Ovary (tissue), 9 donors: Measurements from ENCODE around the gene DUSP2. TPM values are rescaled to one million over a fixed set of nuclear protein-coding genes. Genes with fewer than 3 reads are reported as not detected.

ENCODE experiments used
- DNase-seq, 5 donors: peaks; one replicate each; pipeline ENCODE4 v3.0.0-alpha.2; 2019 to 2020
- H3K27ac ChIP-seq, 2 donors: fragments of 200-600 bp; one replicate each; pipeline versions ENCODE4 v1.5.1 to v1.8.0; 2019 to 2022
- H3K27me3 ChIP-seq: fragments of 200-600 bp; one replicate; pipeline ENCODE4 v1.8.0; 2022
- H3K36me3 ChIP-seq: fragments of 200-600 bp; sonication (generic); one replicate; pipeline ENCODE4 v1.5.1; 2019
- H3K4me1 ChIP-seq: one replicate; pipeline ENCODE4 v1.8.1; 2013; ENCODE audit warnings: mild to moderate bottlenecking, moderate library complexity; ENCODE audit not compliant: insufficient read depth
- H3K4me3 ChIP-seq: fragments of 200-600 bp; sonication (generic); one replicate; pipeline ENCODE4 v1.5.1; 2017
- H3K9me3 ChIP-seq, 2 donors: fragments of 200-600 bp in 1 of 2; sonication (generic) in 1 of 2; one replicate each; pipeline versions ENCODE4 v1.5.1 to v1.8.1; 2013 to 2019; ENCODE audit warnings: mild to moderate bottlenecking in 1 of 2, moderate library complexity in 1 of 2
- EP300 ChIP-seq: sonication (generic); formaldehyde crosslinking; IDR thresholded peaks from one replicate; pipeline ENCODE4 v1.6.1; 2017; ENCODE audit warnings: antibody characterized with exemption
- POLR2A ChIP-seq: fragments of 450-650 bp; IDR thresholded peaks from one replicate; pipeline ENCODE4 v1.6.1; 2017; ENCODE audit warnings: antibody characterized with exemption, mild to moderate bottlenecking, moderate library complexity
- WGBS, 3 donors: extraction: QIAGEN DNeasy Blood & Tissue Kit in 1 of 3; methylation state at CpG; one replicate each; pipeline versions ENCODE4 v1.1.5 to v1.1.7; 2013 to 2017; 5-methylcytosine and 5-hydroxymethylcytosine counted together
- intact Hi-C, 4 donors: fragments of 100-400 bp; cut with DNase I; formaldehyde crosslinking; loops; one replicate each; pipeline versions ENCODE4 v1.11.0 to v1.15.1; 2022 to 2023
- polyA plus RNA-seq, 2 donors: library from polyadenylated mRNA; stranded (reverse); fragments of 200-250 nt in 1 of 2; fragments of 350-450 nt in 1 of 2; fragmentation: Illumina TruSeq in 1 of 2; extraction: RNeasy Lipid Tissue Mini Kit (QIAGEN cat#74804) in 1 of 2; gene quantifications; one replicate each; pipeline ENCODE4 v1.2.3, GENCODE V29; 2013 to 2014
- total RNA-seq, 7 donors: library from RNA; depleted of rRNA in 2 of 7; stranded (reverse); fragments of >200 nt in 2 of 7; fragmentation: NEBNext Ultra II Directional in 3 of 7; extraction: Animal tissue kit (Norgen Biotek cat#: 25700) in 3 of 7; gene quantifications; one replicate each; pipeline versions ENCODE4 v1.1.0 to v1.2.4, GENCODE V29; 2016 to 2023
- TF ChIP-seq, protein P1 (sequence below), 3 donors: fragments of 450-650 bp in 2 of 3; fragments of 200-600 bp in 1 of 3; IDR thresholded peaks; one replicate each; pipeline versions ENCODE4 v1.5.1 to v1.8.0; 2016 to 2022; ENCODE audit warnings: antibody characterized with exemption in 3 of 3, mild to moderate bottlenecking in 1 of 3
- donor health status: DM: no; HTN: no; CAD: no; lungs with moderate emphysema.
- donor health status: DM: no; HTN: no; CAD: no.
- donor health status: Bipolar disorder and iron deficiency.
- donor health status: DM: yes; HTN: yes; CAD: no.
- donor health status: DM: no; HTN: no; CAD: no.
- donor health status: DM: yes; HTN: yes; CAD: no.

DUSP2 gene
- total and polyA plus RNA-seq, 9 donors, result 0.52 to 111 (median 3.1) TPM

DNA sequence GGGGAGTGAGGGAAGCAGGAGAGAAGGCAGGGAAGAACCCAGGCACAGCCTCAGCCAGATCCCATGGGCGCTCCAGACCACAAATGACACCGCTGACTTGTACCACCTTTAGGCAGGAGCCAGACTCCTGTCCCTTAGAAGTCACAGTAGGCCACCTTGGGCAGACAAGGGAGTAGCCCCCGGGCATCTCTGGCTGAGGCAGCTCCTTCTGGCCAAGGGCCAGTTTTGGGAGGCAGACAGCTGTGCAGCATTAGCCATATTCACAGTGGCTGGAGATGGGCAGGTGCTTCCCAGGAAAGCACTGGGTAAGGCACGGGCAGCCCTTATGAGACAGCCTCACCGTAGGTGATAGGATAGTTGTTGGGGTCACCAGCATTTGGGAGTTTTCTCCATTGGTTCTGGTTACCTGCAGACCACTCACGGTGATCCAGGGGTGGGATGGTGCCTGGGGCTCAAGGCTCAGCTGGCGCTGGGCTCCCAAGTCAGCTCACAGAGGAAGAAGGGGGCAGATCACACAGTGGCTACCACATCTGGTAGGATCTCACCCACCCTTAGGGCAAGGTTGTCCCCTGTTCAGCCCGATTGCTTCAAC lies 9.0 kb downstream of the DUSP2 start:
- WGBS, 3 donors, result 75 to 78% (median 76%) methylated on average over 8 of the region's 8 CpGs
- TF ChIP-seq, protein P1, sequence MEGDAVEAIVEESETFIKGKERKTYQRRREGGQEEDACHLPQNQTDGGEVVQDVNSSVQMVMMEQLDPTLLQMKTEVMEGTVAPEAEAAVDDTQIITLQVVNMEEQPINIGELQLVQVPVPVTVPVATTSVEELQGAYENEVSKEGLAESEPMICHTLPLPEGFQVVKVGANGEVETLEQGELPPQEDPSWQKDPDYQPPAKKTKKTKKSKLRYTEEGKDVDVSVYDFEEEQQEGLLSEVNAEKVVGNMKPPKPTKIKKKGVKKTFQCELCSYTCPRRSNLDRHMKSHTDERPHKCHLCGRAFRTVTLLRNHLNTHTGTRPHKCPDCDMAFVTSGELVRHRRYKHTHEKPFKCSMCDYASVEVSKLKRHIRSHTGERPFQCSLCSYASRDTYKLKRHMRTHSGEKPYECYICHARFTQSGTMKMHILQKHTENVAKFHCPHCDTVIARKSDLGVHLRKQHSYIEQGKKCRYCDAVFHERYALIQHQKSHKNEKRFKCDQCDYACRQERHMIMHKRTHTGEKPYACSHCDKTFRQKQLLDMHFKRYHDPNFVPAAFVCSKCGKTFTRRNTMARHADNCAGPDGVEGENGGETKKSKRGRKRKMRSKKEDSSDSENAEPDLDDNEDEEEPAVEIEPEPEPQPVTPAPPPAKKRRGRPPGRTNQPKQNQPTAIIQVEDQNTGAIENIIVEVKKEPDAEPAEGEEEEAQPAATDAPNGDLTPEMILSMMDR (IDR thresholded peaks at IDR 0.05), result no peak
- no peak for TF ChIP-seq POLR2A
- no peak for TF ChIP-seq EP300
- Histone ChIP-seq H3K4me1 (no peaks in the 10 kb centered on the region), H3K4me3 (no peak overlapping the region), H3K27ac (no peak overlapping the region), H3K9me3 (no peaks in the 10 kb centered on the region), H3K27me3 (no peaks in the 10 kb centered on the region), H3K36me3 (no peaks in the 10 kb centered on the region)
- no peak for DNase-seq
- intact Hi-C loops, result loop anchor here in 3 of 4 donors (5.0 to 10.0 kb wide), 2 partner anchors 369 to 371 kb away; partner anchors contain the start of gene NEURL3 (in 3 of the 3)

DNA sequence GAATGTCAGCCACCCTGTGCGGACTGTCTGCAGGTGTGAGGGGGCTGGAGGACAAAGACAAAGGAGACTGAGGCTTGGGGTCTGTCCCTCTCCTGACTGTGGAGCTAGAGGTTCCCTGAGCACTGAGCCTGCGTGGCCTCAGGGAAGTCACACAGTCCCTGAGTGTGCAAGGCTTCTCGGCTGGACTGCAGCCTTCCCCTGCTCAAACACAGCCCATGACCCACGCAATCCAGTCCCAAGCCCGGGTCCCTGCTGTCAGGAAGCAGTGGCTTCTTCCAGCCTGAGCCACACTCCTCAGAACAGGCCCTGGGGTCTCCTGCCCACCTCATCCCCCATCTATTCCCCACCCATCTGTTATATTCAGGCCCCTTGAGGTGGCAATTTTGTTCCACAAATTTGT lies 9.6 kb downstream of the DUSP2 start:
- WGBS, 3 donors, result 78 to 85% (median 83%) methylated on average over 5 of the region's 5 CpGs
- intact Hi-C loops, result loop anchor here in 3 of 4 donors (5.0 to 10.0 kb wide), 2 partner anchors 369 to 372 kb away; partner anchors contain the start of gene NEURL3 (in 3 of the 3)
- H3K4me3 ChIP-seq, result no peak overlapping the region
- no peaks in the 10 kb centered on the region for H3K27me3 ChIP-seq
- H3K4me1 ChIP-seq, result no peaks in the 10 kb centered on the region
- no peak for DNase-seq
- no peaks in the 10 kb centered on the region for H3K9me3 ChIP-seq
- TF ChIP-seq, protein P1 (IDR thresholded peaks at IDR 0.05), result no peak
- TF ChIP-seq POLR2A (no peak), EP300 (no peak)
- H3K36me3 ChIP-seq, result no peaks in the 10 kb centered on the region
- H3K27ac ChIP-seq, result no peak overlapping the region

DNA sequence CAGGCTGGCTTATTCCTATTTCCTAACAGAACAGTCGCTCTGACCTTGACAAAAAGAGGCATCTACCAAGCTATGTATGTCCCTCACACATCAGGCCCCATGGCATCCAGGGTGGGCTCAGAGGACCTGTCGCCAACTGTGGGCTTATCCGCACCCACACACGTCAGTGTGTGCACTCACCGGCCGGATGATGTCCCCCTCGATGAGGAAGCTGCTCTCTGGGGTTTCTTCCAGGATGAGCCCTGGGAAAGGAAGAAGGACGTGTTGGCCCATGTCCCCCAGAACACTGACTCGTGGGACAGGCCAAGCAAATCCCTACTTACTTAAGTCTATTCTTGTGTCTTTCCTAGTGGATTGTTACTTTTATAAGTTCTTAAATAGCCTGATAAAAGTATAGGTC lies 10.1 kb downstream of the DUSP2 start:
- Histone ChIP-seq H3K27me3 (no peaks in the 10 kb centered on the region), H3K4me1 (no peaks in the 10 kb centered on the region), H3K4me3 (no peak overlapping the region), H3K27ac (no peak overlapping the region), H3K9me3 (no peaks in the 10 kb centered on the region), H3K36me3 (no peaks in the 10 kb centered on the region)
- intact Hi-C loops, result loop anchor here in 3 of 4 donors (5.0 to 10.0 kb wide), 2 partner anchors 370 to 372 kb away; partner anchors contain the start of gene NEURL3 (in 3 of the 3)
- WGBS, 3 donors, result 83 to 84% (median 84%) methylated on average over 9 of the region's 9 CpGs
- TF ChIP-seq POLR2A, result no peak
- TF ChIP-seq EP300, result no peak
- TF ChIP-seq, protein P1 (IDR thresholded peaks at IDR 0.05), result no peak
- no peak for DNase-seq

DNA sequence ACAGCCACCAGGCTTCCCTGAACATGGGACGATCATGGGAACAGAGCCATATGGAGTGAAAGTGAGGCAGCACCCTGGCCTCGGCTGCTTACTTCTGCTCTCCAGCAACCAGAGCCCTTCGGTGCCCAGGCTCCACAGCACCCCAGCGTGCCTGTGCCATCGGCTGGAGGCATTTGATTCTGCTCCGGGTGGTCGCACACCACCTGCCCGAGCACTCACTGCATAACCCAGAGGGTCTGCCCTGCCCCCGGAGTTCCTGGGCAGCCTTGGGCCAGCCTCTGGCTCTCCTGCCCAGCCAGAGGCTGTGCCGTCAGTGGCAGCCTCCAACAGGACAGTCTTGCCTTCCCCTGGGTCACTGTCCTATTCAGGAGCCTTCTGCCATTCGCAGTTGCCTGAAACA lies 10.8 kb downstream of the DUSP2 start:
- H3K4me3 ChIP-seq, result no peak overlapping the region
- H3K27ac ChIP-seq, result no peak overlapping the region
- no peaks in the 10 kb centered on the region for H3K36me3 ChIP-seq
- no peaks in the 10 kb centered on the region for H3K4me1 ChIP-seq
- no peak for DNase-seq
- no peaks in the 10 kb centered on the region for H3K27me3 ChIP-seq
- WGBS, 3 donors, result 83 to 88% (median 86%) methylated on average over 9 to 11 of the region's 11 CpGs
- intact Hi-C loops, result loop anchor here in 2 of 4 donors (5.0 to 10.0 kb wide), 2 partner anchors 38 to 370 kb away; partner anchors contain the start of gene NEURL3 (in 1 of the 2)
- H3K9me3 ChIP-seq, result no peaks in the 10 kb centered on the region
- TF ChIP-seq POLR2A (no peak), EP300 (no peak)
- TF ChIP-seq, protein P1 (IDR thresholded peaks at IDR 0.05), result no peak
